Hematopoietic multipotent progenitor cell (in vitro differentiated cells): Measurements from ENCODE around the gene GPR108. TPM values are rescaled to one million over a fixed set of nuclear protein-coding genes. Genes with fewer than 3 reads are reported as not detected.

Experiments
- DNase-seq, 3 donors: peaks; one replicate each; pipeline ENCODE4 v3.0.0-alpha.2; 2011 to 2015; ENCODE audit warnings: low read depth in 2 of 3, low spot score in 2 of 3
- total RNA-seq: library from RNA; depleted of rRNA; stranded (reverse); fragments of >200 nt; gene quantifications from one replicate; pipeline ENCODE4 v1.2.3, GENCODE V29; 2012

The GPR108 gene
- total RNA-seq, 1 donor = 45.8 TPM

- DNase-seq = no peak
Measured at GRCh38 chr19:6685482-6685881, 51.9 kb downstream of the GPR108 start.

DNA sequence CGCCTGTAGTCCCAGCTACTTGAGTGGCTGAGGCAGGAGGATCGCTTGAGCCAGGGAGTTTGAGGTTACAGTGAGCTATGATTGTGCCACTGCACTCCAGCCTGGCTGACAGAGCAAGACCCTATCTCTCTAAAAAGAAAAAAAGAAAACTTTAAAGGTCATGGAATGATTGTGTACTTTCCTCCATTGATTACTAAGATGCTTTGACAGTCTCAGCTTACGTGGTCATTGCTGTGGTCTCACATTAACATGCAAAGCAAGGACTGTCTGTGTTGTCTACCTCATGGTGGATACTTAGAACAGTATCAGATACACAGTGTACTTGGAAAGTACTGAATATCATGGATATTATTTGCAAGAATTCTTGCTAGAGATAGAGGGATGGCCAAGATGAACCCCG is 53.4 kb downstream of the GPR108 start:
- no peak for DNase-seq

DNA sequence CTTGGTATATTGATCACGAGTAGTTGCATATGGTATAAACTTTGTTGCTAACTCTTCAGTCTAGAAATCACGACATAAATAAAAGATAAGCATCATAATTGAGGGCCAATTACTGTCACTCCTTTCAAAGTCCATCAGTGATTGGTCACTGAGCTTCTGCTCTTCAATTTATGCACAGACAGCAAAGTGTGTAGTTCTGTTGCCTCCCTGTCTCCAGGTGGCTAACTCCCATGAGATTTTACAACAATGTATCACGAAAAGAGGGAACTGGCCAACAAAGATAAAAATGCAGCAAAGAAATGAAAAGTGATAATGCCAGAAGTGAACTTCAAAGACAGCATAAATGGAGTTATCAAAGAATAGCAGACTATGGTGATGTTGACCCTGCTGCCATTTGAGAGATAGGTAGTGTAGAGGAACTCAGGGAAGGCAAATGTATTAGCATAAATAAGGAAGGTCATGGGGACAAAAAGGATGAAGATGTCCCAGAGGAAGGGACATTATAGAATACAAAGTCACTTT is 54.7 kb downstream of the GPR108 start:
- DNase-seq = no peak

DNA sequence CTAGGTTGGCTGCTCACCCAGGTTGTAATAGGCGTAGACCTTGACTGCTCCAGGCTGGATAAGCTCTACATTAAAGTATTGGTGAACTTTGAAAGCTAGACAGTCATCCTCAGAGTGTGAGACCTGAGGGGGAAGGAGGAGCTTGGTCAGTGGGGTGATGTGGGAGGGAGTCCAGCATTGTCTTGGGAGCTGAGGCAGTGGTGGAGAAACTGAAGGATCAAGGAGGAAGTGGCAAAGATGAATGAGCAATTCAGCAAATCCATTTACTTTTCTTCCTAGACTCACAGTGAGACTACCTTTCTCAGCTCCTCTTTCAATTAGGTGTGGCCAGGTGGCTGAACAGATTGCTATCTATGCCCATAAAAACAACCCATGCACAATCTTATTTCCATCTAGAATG is 57.2 kb downstream of the GPR108 start:
- DNase-seq = no peak

Other genes with a start within 250 kb of the GPR108 start
- gene TUBB4A, start 235.3 kb downstream of the GPR108 start, total RNA-seq = 7.0 TPM
- gene TNFSF9, start 206.6 kb downstream of the GPR108 start, total RNA-seq = 2.2 TPM
- gene CD70, start 146.4 kb downstream of the GPR108 start, total RNA-seq = 0.27 TPM
- 0.27 TPM for gene TNFSF14, start 67.4 kb downstream of the GPR108 start, total RNA-seq
- under 0.01 TPM for gene C3, start 16.9 kb downstream of the GPR108 start, total RNA-seq
- gene TRIP10, start 2.1 kb upstream of the GPR108 start, total RNA-seq = 8.3 TPM
- 8.9 TPM for gene SH2D3A, start 29.9 kb upstream of the GPR108 start, total RNA-seq
- gene VAV1, start 35.1 kb upstream of the GPR108 start, total RNA-seq = 77.0 TPM
- gene ADGRE1, start 150.0 kb upstream of the GPR108 start, total RNA-seq = 44.7 TPM